Right atrium auricular region (tissue), 2 donors: Measurements from ENCODE around the gene TMEM255A. TPM values are rescaled to one million over a fixed set of nuclear protein-coding genes. Genes with fewer than 3 reads are reported as not detected.

Experiments used
- DNase-seq: peaks from one replicate; pipeline ENCODE4 v3.0.0-alpha.2; 2019; ENCODE audit warnings: low spot score
- H3K27ac ChIP-seq, 2 donors: fragments of 200-600 bp; sonication (generic); 1 replicate in 1 of 2; 2 replicates in 1 of 2; pipeline ENCODE4 v1.5.1; 2016 to 2019
- H3K27me3 ChIP-seq, 2 donors: fragments of 200-600 bp; sonication (generic); one replicate each; pipeline versions ENCODE4 v1.5.1 to v1.6.0; 2017 to 2019
- H3K36me3 ChIP-seq: fragments of 200-600 bp; sonication (generic); one replicate; pipeline ENCODE4 v1.5.1; 2016
- H3K4me1 ChIP-seq, 2 donors: fragments of 200-600 bp; sonication (generic); one replicate each; pipeline versions ENCODE4 v1.5.1 to v1.6.0; 2017 to 2019
- H3K4me3 ChIP-seq, 2 donors: fragments of 200-600 bp; sonication (generic); 1 replicate in 1 of 2; 2 replicates in 1 of 2; pipeline ENCODE4 v1.5.1; 2017 to 2019; ENCODE audit warnings: mild to moderate bottlenecking in 1 of 2, moderate library complexity in 1 of 2
- H3K9me3 ChIP-seq, 2 donors: fragments of 200-600 bp; sonication (generic); one replicate each; pipeline ENCODE4 v1.5.1; 2019
- total RNA-seq, 2 donors: library from RNA; depleted of rRNA; stranded (reverse); fragments of >200 nt; gene quantifications; one replicate each; pipeline ENCODE4 v1.1.0, GENCODE V29; 2016
- TF ChIP-seq, protein P1 (sequence below), 2 donors: fragments of 200-600 bp; sonication (generic); IDR thresholded peaks; one replicate each; pipeline ENCODE4 v1.5.1; 2019; ENCODE audit warnings: antibody characterized with exemption in 2 of 2

The TMEM255A gene
- total RNA-seq, 2 donors from 2014 or later = 0.70 to 0.79 TPM

DNA sequence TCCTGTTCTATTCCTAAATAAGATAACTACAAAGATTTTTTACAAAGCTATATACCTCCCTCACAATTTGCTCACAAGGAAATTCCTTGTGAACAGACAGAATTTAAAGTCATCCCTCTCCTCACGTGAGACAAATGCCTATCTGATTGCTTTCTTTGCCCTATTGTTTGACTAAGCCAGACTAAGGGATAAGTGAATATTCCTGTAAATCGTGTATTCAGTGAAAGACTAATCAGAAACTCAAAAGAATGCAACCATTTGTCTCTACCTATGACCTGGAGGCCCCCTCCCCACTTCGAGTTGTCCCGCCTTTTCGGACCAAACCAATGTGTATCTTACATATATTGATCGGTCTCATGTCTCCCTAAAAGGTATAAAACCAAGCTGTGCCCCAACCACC, 76.0 kb downstream of the TMEM255A start:
- DNase-seq = no peak
- Histone ChIP-seq H3K27me3 (no peaks in the 10 kb centered on the region), H3K4me3 (no peak overlapping the region), H3K36me3 (no peaks in the 10 kb centered on the region), H3K4me1 (no peaks in the 10 kb centered on the region), H3K9me3 (no peaks in the 10 kb centered on the region), H3K27ac (no peak overlapping the region)
- TF ChIP-seq, protein P1, sequence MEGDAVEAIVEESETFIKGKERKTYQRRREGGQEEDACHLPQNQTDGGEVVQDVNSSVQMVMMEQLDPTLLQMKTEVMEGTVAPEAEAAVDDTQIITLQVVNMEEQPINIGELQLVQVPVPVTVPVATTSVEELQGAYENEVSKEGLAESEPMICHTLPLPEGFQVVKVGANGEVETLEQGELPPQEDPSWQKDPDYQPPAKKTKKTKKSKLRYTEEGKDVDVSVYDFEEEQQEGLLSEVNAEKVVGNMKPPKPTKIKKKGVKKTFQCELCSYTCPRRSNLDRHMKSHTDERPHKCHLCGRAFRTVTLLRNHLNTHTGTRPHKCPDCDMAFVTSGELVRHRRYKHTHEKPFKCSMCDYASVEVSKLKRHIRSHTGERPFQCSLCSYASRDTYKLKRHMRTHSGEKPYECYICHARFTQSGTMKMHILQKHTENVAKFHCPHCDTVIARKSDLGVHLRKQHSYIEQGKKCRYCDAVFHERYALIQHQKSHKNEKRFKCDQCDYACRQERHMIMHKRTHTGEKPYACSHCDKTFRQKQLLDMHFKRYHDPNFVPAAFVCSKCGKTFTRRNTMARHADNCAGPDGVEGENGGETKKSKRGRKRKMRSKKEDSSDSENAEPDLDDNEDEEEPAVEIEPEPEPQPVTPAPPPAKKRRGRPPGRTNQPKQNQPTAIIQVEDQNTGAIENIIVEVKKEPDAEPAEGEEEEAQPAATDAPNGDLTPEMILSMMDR (IDR thresholded peaks at IDR 0.05) = no peak

DNA sequence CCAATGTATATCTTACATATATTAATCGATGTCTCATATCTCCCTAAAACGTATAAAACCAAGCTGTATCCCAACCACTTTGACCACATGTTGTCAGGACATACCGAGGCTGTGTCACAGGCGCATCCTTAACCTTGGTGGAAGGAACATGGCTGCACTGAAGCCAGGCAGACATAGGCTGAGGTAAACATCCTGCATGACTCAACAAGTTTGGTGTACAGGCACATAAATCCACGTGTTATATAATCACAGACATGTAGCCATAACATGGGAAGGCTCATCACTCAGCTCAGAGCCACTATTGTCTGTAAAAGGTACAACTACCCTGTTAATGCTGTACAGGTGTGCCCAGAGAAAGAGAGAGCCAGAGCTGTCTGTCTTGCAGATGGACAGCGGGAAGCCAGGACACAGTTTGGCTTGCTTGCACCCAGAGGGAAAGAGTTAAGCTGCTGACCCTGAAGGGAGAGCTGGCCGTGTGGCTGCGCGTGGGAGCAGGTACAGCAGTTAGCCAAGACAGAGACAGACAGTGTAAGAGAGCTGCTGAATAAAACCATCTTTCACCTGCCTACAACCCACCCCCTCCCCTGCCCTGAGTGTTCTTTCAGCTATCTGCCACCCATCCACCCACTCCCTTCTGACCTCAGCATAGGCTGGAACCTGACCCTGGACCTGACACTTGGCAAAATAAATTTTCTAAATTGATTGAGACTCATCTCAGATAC, 82.9 kb downstream of the TMEM255A start:
- Histone ChIP-seq H3K36me3 (no peaks in the 10 kb centered on the region), H3K27ac (no peak overlapping the region), H3K27me3 (no peaks in the 10 kb centered on the region), H3K4me1 (no peaks in the 10 kb centered on the region), H3K9me3 (no peaks in the 10 kb centered on the region), H3K4me3 (no peak overlapping the region)
- DNase-seq = no peak
- TF ChIP-seq, protein P1 (IDR thresholded peaks at IDR 0.05) = no peak

DNA sequence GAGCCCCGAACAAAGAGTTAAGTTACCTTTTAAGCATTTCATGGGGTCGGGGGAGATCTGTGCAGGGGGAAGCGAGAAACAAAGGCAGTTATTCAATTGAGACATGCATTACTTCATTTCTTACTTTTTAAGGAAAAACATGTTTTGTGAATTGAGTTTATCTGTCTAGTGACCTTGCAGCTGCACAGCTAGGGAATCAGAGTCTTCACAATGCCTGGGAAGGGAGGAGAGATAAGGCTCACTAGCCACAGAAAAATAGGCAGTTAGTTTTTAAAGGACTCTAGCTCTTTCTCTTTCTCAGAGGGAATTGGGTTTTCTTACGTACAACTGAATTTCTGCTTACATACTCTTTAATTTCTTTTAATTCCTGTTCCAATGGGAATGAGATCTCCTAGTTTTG, 86.9 kb downstream of the TMEM255A start:
- Histone ChIP-seq H3K27ac (no peak overlapping the region), H3K27me3 (no peaks in the 10 kb centered on the region), H3K4me1 (no peaks in the 10 kb centered on the region), H3K4me3 (no peak overlapping the region), H3K36me3 (no peaks in the 10 kb centered on the region), H3K9me3 (no peaks in the 10 kb centered on the region)
- TF ChIP-seq, protein P1 (IDR thresholded peaks at IDR 0.05) = no peak
- no peak for DNase-seq

GRCh38 chrX:120223374-120223773, 87.9 kb downstream of the TMEM255A start:
- H3K27me3 ChIP-seq = no peaks in the 10 kb centered on the region
- DNase-seq = no peak
- H3K4me3 ChIP-seq = no peak overlapping the region
- no peaks in the 10 kb centered on the region for H3K9me3 ChIP-seq
- no peak overlapping the region for H3K27ac ChIP-seq
- no peaks in the 10 kb centered on the region for H3K36me3 ChIP-seq
- TF ChIP-seq, protein P1 (IDR thresholded peaks at IDR 0.05) = no peak
- H3K4me1 ChIP-seq = no peaks in the 10 kb centered on the region

DNA sequence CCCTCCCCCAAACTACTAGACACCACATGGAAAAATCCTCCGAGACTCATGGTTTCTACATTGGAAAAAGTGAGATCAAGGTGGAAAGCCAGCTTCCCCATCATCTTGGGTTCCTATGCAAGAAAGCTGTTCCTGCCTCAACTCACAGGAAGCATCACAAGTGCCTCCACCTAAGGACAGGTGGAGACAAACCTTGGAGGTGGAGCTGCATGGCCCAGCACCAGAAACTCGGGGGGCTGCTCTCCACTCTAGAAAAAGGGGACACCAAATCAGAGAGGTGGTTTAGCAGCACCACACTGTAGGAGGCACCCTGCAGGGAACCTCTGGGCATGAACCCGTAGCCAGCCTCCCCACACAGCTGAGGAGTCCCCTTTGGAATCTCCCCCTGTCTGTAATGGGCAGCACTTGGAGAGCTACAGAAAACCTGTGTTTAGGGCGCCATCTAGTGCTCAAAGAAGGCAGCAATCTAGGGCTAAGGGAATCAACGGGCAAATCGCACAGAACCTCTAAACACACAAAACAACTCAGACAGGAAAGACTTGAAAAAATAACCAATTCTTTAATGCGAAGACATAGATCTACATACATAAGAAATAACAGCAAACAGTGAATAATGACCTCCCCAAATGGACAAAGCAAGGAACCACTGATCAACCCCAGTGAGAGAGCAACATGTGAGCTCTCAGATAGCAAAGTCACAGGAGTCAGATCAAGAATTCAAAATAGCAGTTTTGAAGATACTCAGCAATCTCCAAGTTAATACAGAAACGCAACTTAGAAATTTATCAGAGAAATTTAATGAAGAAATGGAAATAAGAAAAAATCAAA, 97.6 kb downstream of the TMEM255A start:
- no peaks in the 10 kb centered on the region for H3K9me3 ChIP-seq
- DNase-seq = no peak
- H3K27ac ChIP-seq = no peak overlapping the region
- no peak overlapping the region for H3K4me3 ChIP-seq
- no peaks in the 10 kb centered on the region for H3K4me1 ChIP-seq
- H3K36me3 ChIP-seq = no peaks in the 10 kb centered on the region
- TF ChIP-seq, protein P1 (IDR thresholded peaks at IDR 0.05) = peak; percentile 54 to 84
- H3K27me3 ChIP-seq = no peaks in the 10 kb centered on the region

Other genes with a start within 250 kb of the TMEM255A start
- not detected for gene RHOXF2B, start 233.8 kb downstream of the TMEM255A start, total RNA-seq
- not detected for gene RHOXF1, start 195.5 kb downstream of the TMEM255A start, total RNA-seq
- gene RHOXF2, start 152.8 kb downstream of the TMEM255A start, total RNA-seq = not detected
- 1 to 10 TPM; 6.0 to 6.3 TPM for gene ZBTB33, start 60.6 kb downstream of the TMEM255A start, total RNA-seq
- gene ATP1B4, start 50.6 kb upstream of the TMEM255A start, total RNA-seq = 1 to 10 TPM in 1 of 2 donors, under 1 TPM in 1; 0.90 to 1.4 TPM
- gene LAMP2, start 157.8 kb upstream of the TMEM255A start, total RNA-seq = 10 to 100 TPM; 65.0 to 77.2 TPM
- gene CUL4B, start 249.5 kb upstream of the TMEM255A start, total RNA-seq = 10 to 100 TPM; 19.1 to 19.6 TPM